HG02970 (cell line): ENCODE results near the gene CPT2.
A peak's percentile ranks its signal among the peaks of the same experiment; 100 is the strongest.
"Not testable (repeated sequence)": the region's sequence is repeated elsewhere in the genome, so short reads cannot be mapped to it uniquely, and the experiment has no call there.

Experiments used
- ATAC-seq: cut with Tn5 transposase; IDR thresholded peaks from one replicate; pipeline ENCODE4 v1.9.1; 2021; ENCODE audit warnings: mild to moderate bottlenecking, moderate library complexity, moderate number of reproducible peaks; ENCODE audit not compliant: unreplicated experiment, low FRiP score

CPT2 gene

DNA sequence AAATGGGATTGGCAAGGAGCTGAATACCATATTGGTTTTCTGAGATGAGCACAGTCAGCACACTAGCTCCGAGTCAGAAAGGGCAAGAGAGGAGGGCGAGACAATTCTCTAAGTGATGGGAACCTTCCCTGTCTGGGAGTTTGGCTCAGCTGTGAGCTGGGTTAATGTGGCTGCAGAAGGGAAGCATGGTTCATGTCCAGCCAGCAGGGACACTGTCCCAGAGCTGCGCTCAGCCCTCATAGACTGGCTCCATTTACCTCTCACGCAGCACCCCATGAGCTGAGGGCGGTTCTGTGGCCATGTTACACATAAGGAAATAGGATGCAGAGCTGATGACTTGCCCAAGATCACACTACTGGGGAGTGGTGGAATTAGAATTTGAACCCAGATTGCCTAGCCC, 15.7 kb upstream of the CPT2 start:
- no peak for ATAC-seq

DNA sequence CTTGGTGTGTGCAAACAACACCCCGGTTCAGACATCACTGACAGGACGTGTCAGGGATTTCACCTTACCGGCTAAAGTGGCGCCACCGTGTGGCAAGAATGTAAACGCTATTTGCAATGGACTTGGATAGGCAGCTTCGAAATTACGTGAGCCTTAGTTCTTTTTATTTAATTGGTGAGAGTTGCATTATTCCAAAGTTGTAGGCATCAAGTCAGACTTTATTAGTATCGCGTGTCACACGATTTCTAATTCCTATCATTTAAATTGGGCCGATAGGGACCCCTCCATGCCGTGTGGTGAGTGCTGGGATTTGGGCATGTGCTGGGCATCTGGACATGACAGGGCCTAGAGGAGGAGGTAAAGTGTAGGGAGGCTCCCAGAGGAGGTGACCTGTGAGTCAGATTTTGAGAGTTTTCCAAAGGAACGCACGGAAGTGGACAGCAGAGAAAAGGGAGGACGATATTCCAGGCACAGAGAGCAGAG, 14.5 kb upstream of the CPT2 start:
- ATAC-seq = no peak

DNA sequence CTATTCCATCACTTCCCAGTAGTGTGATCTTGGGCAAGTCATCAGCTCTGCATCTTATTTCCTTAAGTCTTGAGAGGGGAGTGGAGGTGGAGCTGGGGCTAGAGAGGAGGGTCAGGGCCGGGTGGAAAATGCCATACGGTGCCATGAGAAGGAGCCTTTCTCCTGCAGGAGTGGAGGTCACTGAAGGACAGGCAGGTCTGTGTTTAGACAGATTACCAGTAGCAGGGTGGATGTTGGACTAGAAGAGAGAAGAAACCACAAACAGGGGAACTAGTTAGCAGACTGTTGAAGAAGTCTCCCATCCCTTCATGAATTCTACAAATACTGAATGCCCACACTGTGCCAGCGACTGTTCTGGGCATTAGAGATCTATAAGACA, 13.9 kb upstream of the CPT2 start:
- no peak for ATAC-seq

- ATAC-seq = no peak
These were observed 13.3 kb upstream of the CPT2 start for GRCh38 chr1:53183095-53183990.

GRCh38 chr1:53185955-53186297, 10.7 kb upstream of the CPT2 start:
- not testable (repeated sequence) for ATAC-seq

DNA sequence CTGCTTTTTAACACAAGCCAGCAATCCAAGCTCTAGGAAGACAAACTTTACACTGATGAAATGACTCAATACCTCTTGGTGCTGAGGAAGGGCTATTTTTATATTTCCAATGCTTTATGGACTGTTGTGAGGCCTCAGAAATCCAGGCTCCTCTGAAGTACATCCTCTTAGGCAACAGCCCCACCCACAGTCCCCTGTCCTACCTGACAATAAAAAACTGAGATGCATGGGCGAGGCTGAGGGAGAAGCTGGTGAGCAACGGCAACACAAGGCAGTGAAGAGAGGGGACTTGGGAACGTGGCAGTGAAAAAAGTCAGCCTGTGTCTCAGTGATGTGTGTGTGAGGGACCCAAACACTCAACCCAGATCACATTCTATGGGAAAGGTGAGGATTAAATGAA, 10.1 kb upstream of the CPT2 start:
- ATAC-seq = no peak

- ATAC-seq = no peak
These were observed 9.2 kb upstream of the CPT2 start for GRCh38 chr1:53187401-53187800.

GRCh38 chr1:53188099-53188498, 8.5 kb upstream of the CPT2 start:
- no peak for ATAC-seq

DNA sequence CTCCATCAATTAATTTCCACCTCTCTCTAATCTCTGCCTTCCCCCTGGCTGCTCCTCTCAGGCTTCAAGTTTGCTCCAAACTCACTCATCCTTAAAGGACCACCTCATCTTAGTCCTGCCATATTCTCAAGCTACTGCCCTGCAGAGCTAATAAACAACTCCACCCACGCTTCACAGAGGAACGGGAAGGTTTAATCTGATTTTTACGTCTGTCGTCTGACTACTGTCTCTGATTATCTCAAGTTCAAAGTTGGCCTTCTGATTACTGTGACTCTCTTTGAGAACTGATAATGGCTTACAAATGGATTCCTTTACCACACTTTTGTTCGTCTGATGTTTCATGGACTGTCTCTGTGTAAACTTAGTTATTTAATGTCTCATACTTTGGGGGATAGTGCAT, 7.6 kb upstream of the CPT2 start:
- ATAC-seq = no peak

- ATAC-seq = no peak
These were observed 6.4 kb upstream of the CPT2 start for GRCh38 chr1:53190210-53190611.

DNA sequence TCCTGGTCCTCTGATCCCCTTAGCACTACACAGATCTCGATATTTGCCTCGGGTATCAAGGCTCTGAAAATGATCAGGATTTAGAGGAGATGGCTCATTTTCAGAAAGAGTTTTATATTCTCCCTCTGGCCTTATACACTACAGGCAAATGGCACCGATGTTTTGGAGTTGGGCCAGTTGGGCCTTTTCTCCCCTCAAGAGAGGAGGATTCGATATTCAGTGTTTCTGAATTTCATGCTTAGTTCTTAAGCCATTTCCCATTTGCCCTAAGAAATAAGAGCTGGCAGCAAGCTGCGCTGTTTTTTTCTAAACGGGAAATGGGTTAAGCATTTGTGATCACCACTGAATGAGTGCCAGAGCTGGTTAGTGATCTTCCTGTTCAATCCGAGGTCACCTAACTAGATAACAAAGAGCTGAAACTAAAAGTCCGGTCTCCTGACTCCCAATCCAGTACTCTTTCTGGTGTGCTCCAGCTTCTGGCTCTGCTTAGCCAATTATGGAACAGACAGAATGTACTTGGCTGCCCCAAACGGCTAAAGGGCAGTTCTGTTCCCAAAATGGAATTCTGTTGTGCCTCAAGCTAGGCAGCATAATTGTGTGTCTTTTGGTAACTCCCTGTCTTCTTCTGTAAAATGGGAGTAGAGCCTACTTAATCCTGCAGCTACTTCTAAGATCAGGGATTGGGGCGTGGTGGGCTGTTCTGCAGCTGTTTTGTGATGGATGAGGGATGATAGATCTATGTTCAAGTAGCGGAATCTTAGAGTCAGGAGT, 1.2 kb upstream of the CPT2 start:
- no peak for ATAC-seq

DNA sequence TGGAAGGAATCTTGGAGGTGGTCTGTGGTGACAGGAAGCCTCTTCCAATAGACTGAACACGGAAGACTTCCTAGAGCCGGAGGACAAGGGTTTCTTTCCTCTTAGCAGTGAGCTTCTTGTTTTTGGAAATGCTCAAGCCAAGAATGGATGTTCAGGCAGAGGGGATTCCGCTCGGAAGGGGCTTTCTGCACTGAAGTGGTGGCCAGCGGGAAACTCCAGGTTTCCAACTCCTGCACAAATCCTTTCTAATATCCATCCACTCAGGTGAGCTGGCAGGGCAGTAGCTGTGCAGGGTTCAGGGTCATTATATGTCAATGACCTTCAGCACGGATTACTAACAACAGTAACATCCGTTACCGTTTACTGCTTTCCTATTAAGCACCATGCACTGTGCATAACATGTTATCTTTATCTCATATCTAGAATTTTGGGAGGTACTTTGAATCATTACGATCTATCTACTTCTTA, 573 bp upstream of the CPT2 start:
- ATAC-seq = no peak

GRCh38 chr1:53197291-53198200, 922 bp downstream of the CPT2 start:
- ATAC-seq = peak; percentile 4

DNA sequence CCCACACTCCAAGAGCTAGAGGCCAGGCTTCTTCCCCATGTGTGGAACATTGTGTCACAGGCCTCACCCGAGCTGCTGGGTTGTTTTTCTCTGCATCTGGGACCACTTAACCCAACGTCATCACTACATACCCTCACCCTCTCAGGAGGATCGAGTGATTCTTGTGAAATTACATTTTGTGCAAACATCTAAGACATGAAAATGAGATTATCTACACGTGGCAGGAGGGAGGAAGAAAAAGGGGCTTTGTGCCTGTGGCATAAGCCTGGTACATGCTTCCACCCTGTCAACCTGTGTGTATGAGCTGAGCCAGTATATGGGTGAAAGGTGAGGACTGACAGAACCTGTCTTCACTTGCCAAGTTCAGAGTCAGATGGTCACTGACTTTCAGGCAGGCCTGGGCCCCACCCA, 1.6 kb downstream of the CPT2 start:
- ATAC-seq = no peak

DNA sequence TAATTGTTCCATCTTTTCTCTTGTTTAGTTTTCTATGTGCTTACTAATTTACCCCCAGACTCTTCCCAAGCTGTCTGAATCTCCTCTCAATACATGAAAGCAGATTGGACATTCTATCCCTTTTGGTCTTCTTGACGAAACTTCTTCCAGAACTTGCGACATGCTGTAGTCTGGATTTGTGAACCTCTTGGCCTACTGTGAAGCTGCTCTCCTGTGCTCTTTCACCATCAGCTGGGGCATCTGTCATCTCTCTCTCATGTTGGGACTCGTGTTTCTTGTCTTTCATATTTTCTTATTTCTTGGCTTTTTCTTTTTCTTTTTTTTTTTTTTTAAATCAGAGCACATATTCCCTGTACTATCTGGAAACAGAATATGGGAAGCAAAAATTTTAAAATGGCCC, 6.8 kb downstream of the CPT2 start:
- no peak for ATAC-seq

DNA sequence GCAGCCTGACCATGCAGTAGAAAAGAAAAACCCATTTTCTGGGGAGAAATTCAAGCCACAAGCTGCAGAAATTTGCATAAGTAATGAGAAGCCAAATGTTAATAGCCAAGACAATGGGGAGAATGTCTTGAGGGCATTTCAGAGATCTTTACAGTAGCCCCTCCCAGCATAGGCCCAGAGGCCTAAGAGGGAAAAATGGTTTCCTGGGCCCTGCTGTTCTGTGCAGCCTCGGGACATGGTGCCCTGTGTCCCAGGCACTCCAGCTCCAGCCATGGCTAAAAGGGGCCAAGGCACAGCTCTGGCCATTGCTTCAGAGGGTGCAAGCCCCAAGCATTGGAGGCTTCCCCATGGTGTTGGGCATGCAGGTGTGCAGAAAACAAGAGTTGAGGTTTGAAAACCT, 8.9 kb downstream of the CPT2 start:
- ATAC-seq = not testable (repeated sequence)

- not testable (repeated sequence) for ATAC-seq
These were observed 9.6 kb downstream of the CPT2 start for GRCh38 chr1:53206083-53206685.

- ATAC-seq = no peak
These were observed 10.2 kb downstream of the CPT2 start for GRCh38 chr1:53206735-53207379.

DNA sequence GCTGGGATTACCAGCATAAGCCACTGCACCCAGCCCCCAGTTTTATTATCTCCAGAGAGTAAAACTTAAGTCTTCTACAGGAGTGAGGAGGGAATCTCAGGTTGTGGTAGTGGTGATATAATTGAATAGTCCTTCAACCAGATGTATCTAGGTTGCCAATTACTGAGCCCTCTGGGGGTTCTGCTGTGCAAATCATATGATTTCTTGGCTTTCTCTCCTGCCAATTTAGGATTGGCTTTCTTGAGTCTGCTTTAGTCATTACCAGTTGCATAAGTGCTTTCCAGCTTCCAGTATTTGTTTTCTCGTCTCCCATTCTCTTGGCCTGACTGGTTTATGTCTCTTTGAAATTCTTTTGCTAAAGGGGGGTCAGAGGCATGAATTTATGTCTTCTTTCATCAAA, 11.1 kb downstream of the CPT2 start:
- no peak for ATAC-seq

DNA sequence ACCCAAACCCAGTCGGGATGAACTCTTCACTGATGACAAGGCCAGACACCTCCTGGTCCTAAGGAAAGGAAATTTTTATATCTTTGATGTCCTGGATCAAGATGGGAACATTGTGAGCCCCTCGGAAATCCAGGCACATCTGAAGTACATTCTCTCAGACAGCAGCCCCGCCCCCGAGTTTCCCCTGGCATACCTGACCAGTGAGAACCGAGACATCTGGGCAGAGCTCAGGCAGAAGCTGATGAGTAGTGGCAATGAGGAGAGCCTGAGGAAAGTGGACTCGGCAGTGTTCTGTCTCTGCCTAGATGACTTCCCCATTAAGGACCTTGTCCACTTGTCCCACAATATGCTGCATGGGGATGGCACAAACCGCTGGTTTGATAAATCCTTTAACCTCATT, 13.7 kb downstream of the CPT2 start:
- ATAC-seq = no peak
